GM12875 (cell line): Measurements from ENCODE around the gene PNPLA7.

Experiments used
- H3K4me3 ChIP-seq: one replicate; pipeline ENCODE4 v1.5.1; 2011; ENCODE audit warnings: low read depth, low read length, control low read depth
- TF ChIP-seq, protein P1 (sequence below): IDR thresholded peaks from 2 replicates; pipeline ENCODE4 v1.5.1; 2011; ENCODE audit warnings: low read depth, mild to moderate bottlenecking, control low read depth, inconsistent platforms, low read length, moderate library complexity, borderline replicate concordance; ENCODE audit not compliant: insufficient read depth

Gene PNPLA7

DNA sequence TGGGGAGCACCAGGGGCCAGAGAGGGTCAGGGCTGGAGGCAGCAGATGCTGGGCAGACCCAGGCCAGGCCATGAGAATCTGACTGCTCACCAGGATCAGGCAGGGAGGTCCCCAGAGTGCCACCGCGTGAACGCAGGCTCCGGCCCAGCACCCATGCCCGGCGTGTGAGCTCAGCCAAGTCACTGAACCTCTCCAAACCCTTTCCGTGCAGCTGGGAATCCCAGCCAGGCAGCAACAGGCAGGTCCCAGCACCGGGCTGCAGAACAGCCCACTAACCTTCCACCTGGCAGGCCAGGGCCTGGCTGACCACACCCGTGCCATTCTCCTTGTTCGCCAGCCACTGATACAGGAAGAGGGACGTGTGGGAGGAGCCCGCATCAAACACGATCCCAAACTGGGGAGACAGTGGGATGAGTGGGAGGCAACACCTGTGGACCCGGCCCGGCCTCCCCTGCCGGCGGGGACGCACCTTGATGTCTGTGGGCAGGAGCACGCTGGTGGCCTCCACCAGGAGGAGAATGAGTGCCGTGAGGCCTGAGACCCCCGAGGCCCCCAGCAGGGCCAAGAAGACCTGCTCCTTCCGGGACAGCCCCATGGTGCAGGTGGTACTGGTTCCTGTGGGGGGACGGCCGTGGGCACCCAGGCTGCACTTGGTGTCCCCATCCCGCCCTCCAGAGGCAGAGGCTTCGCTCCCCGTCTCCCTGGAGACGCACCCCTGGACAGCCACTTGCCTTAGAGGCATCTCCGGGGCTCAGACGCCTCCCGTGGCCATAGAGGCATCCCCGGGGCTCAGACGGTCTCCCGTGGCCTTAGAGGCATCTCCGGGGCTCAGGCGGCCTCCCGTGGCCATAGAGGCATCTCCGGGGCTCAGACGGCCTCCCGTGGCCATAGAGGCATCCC, 112.3 kb downstream of the PNPLA7 start:
- no peak overlapping the region for H3K4me3 ChIP-seq
- TF ChIP-seq, protein P1, sequence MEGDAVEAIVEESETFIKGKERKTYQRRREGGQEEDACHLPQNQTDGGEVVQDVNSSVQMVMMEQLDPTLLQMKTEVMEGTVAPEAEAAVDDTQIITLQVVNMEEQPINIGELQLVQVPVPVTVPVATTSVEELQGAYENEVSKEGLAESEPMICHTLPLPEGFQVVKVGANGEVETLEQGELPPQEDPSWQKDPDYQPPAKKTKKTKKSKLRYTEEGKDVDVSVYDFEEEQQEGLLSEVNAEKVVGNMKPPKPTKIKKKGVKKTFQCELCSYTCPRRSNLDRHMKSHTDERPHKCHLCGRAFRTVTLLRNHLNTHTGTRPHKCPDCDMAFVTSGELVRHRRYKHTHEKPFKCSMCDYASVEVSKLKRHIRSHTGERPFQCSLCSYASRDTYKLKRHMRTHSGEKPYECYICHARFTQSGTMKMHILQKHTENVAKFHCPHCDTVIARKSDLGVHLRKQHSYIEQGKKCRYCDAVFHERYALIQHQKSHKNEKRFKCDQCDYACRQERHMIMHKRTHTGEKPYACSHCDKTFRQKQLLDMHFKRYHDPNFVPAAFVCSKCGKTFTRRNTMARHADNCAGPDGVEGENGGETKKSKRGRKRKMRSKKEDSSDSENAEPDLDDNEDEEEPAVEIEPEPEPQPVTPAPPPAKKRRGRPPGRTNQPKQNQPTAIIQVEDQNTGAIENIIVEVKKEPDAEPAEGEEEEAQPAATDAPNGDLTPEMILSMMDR = no peak

DNA sequence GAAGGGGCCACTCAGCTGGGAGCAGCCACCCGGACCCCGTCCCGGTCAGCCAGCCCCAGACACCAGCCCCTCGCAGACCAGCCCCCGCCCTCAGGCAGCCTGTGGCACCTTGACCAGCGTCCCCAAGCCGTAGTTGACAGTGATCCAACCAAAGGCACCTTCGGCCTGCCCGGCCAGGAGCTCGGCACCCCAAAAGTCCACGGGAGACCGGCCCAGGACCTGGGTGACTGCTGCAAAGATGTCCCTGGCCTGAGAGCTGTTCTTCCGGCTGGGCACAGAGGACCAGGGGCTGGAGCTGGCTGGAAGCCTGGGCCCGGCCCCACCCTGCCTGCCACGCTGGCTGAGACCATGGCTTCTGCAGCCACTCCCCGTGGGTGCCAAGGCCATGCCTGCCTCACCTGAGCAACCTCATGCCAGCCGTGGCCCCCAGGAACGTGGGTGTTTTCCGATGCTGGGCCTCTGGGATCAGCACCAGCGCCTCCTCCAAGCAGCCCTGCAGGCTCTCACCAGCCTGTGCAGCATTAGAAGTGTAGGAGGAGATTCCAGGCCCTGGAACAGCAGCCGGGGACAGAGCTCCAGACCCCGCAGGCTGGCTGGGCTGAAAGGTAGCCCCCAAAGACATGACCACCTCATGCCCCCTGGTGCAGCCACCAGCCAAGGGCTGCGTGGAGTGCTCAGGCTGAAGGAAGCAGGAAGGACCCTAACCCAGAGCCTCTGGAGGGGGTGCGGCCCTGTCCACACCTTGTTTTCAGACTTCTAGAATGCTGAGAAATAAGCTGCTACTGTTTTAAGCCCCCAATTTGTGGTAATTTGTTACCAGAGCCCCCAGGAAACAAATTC, 113.2 kb downstream of the PNPLA7 start:
- TF ChIP-seq, protein P1 = no peak
- no peak overlapping the region for H3K4me3 ChIP-seq

DNA sequence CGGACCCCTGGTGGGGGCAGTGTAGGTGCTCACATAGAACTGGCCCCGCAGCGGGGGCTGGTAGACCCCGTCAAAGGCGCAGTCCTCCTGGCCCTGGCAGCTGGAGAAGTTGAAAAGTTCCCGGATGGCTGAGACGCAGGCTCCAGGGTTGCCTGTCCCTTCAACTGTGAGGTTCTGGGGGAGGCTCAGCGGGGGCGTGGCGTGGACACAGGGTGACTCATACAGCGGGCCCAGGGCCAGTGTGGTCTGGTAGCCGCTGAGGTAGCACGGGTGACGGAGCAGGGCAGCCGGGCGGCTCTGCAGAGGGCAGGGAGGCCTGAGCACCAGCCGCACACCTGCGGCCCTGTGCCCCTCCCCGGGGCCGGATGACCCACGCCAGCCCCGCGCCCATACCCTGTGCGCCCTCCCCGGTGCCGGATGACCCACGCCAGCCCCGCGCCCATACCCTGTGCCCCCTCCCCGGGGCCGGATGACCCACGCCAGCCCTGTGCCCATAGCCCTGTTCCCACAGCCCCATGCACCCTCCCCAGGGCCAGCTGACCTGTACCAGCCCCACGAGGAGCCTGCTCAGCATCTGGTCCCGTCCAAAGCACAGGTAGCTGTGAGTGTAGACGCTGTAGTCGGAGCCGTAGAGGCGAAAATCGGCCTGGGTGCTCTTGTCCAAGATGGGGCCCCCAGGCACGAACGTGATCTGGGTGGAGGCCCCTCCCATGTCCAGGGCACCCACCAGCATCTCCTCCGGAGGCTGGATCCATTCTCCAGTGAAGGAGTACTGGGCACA, 114.0 kb downstream of the PNPLA7 start:
- H3K4me3 ChIP-seq = no peak overlapping the region
- TF ChIP-seq, protein P1 = no peak

DNA sequence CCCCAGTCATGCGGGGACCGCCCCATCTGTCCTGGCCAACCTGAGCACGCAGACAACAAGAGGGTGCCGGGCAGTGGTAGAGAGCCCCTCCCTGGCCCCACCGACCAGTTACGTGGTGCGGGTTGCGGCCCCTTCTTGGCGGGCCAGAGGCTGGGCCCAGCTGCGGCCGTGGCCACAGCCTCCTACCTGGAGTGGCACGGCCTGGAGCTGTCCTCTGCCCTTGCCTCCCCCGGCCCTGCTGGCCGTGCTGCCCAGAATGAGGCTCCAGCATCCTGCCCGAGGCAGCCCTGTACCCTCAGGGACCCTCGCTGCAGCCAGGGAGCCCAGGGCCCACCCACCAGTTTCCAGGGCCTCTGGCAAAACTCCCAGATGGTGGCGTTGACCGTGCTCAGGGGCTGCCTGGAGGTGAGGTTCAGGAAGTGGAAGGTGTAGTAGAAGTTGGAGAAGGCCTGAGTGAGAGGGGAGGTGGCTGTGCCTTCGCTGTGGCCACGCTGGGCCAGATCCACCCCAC, 114.8 kb downstream of the PNPLA7 start:
- TF ChIP-seq, protein P1 = no peak
- H3K4me3 ChIP-seq = no peak overlapping the region

DNA sequence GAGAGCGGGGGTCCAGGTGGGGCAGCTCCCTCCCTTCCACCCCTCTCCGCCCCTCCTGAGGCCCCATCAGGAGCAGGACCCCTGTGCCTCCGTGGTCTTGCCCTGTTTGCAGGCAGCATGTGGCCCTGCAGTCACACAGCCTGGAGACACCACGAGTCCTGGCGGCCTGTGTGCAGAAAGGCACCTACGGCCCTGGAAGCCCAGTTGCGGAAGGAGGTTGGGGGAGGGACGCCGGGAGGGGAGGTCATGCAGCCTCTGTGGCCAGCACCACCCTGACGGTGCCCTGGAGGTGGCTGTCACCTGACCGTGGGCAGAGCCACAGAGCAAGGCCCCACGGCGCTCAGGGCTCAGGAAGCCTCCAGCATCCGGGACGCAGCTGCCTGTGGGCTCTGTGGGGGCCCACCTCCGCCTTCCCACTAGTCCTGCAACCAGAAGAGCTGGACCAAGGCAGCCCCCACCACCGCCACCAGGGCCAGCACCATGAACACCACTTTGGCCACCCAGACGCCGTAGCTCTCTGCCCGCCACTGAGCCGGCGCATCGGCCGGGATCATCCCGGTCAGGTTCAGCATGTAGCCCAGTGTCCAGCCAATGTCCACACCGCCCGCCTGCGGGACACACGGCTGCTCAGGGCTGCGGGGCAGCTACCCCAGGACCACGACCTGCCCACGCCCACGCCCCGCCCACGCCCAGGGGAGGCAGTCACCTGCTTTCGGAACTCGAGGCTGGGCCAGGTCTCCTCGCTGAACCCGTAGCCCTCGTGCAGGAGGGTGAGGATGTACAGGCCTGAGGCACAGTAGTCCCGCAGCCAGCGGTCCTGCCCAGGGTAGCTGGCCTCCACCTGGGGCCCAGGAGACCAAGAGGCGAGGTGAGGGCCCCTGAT, 115.5 kb downstream of the PNPLA7 start:
- TF ChIP-seq, protein P1 = no peak
- H3K4me3 ChIP-seq = no peak overlapping the region

DNA sequence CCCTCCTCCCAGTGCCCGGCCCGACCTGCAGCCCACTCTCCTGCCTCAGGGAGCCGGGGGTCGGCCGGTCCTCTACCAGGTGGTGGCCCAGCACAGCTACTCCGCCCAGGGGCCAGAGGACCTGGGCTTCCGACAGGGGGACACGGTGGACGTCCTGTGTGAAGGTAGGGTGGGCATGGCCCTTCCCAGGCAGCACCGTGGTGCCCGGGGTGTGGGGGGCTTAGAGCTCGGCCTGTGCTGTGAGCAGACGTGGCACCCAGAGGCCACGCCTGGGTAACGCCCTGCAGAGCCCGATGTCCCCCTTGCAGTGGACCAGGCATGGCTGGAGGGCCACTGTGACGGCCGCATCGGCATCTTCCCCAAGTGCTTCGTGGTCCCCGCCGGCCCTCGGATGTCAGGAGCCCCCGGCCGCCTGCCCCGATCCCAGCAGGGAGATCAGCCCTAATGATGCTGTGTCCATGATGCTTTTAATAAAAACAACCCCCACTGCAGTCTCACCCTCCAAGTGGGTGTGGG, 116.2 kb downstream of the PNPLA7 start:
- TF ChIP-seq, protein P1 = no peak
- no peak overlapping the region for H3K4me3 ChIP-seq
